Daoy (cell line): ENCODE measurements around the gene GBX2. TPM values are rescaled to one million over a fixed set of nuclear protein-coding genes. Genes with fewer than 3 reads are reported as not detected.

Experiments used
- DNase-seq: peaks from one replicate; pipeline ENCODE4 v3.0.0-alpha.2; 2015; ENCODE audit warnings: low read depth
- total RNA-seq: library from RNA; depleted of rRNA; stranded (reverse); fragments of >200 nt; shearing (Covaris generic); gene quantifications from 2 replicates; pipeline ENCODE4 v1.2.3, GENCODE V29; 2014

GBX2 gene
- total RNA-seq, 1 experiment from 2014 or later = 8.0 TPM

DNA sequence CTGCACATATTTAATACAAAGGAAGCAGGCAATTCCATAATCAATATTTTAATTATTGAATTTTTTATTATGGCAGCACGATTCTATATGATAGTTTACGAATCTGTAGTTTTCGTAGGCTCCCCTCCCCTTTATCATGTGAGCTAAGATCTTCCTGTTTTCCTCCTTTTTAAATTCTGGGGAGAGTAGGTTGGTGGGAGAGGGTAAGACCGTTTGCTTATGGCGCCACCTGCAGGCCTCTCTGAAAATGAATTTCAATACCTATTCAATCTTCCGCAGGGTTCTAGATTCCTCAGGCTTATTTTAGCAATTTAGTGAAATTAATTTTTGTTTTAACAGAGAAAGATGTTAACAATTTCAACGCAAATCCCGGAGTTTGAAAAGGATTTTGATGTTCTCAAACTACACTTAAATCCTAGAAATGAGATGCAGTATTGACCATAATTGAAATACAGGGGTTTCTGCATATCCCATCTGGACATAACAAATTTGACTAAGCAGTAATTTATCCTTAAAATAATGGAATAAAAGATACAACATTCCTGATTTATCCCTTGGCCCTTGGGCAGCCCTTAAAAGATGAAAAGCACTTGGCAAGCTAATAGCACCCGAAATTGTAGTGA, 12.8 kb upstream of the GBX2 start:
- peak; percentile 72 for DNase-seq

DNA sequence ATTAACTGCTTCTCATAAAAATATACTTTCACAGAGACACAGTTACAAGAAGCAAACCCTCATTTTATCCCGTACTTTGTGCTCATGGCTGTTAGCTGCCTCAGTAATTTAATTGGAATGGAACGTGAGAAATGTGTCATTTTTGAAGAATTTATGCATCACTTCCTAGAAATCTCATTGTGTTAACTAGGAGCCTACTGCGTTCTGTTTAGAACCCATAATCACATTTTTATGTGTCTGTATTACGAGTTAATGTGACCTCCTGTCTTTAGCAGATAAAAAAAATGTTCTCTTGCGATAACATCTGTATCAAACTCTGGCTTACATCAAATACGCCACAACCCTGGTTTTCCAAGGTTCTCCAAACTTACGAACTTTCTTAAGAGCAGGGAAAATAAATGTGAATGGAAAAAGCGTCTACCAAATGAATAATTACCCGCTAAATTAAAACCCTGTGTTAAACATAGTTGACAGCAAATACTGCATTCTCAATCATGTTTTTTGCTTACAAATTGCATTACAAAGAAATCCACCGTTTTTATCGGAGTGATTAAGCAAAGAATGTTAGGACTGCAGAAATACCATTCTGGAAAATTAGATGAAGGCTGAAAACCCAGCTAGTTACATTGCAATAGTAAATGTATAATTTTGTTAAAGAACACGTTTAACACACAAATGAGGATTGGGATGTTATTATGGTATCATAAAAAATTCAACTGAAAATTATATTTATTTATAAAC, 12.1 kb upstream of the GBX2 start:
- DNase-seq = peak; percentile 57

DNA sequence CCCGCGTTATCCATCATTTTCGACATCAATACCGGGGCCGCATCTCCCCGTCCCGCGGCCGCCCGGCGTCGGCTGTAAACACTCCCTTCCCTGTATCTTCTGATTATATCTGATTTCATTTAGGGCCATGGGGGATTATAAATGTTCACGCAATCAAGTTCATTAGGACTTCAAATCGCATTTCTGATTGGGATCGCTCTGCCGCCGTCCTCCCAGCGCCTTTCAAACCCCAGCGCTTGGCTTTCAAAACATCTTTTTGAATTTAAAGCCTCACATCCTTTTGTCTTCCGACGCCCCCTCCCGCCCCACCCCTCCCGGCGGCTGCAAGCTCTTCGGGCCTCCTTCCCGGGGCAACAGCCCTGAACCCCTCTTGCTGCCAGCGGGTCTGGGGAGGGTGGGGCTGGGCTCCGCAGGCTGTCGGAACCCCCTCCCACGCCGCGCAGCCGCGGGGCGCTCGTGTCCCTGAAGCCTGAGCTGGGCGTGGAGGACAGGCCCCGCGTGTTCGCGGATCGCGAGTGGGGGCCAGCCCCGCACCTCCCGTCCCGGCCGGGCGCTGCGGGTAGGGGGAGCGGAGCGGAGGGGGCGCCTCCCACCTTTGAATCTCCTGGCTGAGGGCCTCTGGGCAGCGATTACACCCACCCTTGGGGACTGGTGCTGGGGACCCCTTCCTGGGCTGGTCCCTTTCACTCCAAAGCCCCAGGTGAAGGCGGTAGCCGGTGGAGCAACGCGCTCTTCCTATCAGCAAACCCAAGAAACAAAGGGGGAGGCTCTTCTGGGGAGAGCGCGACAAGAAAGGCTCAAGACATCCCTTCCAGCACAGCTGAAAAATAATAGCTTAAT, 11.3 kb upstream of the GBX2 start:
- peak; percentile 63 for DNase-seq

DNA sequence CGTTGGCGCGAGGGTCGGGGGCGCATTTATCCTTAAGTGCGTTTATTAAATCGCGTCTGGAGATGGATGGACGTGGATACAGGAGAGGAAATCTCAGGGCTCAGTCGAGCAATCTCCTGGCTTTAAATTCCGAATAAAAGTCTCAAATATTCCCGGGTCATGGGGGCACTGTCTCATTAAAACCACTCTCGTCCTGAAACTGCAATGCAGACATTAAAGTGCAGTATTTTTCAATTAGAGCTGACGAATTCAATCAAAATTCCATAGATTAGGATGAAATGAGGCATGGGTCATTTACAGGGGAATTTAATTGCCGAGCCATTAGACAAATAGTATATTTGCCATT, 10.7 kb upstream of the GBX2 start:
- DNase-seq = peak; percentile 22

DNA sequence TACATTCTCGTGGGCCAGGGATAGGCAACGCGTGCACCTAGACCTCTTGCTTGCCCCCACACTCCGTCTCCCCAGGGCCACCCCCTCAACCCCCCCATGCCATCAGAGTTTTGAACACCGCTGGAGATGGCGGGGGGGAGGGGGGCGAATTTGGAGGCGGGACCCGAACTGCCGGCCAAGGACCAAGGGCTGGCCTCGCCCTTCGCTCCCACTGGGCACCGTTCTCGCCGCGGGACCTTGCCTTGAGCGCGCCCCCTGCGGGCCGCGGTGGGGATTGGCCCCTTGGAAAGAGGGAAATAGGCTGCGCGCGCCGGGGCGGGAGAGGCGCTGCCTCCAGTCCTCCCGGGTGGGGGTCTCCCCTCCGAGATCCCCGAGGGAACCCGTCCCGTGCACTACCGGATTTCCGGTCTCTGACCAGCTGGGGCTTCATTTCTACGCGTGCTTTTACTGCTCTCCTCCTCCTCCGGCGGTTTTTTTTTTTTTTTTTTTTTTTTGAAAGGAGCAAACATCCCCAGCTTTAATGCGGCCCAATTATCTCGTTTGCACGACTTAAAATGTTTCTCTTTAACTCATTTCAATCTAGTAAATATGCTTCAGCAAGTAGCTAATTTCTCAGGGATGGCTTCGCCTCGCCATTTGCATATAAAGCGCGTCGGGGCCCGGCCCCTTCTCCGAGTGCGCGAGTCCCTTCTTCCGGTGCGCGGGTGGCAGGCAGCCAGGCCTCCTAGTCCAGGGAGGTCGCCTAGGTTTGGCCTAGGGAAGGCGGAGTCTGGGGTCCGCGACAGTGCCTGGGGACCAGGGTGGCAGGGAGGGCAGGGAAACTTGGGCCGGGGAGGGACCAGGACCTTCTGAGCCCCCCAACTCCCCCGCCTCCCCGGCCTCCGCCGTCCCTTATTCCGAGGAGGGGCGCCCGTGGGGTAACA, 10.0 kb upstream of the GBX2 start:
- DNase-seq = peak; percentile 88

DNA sequence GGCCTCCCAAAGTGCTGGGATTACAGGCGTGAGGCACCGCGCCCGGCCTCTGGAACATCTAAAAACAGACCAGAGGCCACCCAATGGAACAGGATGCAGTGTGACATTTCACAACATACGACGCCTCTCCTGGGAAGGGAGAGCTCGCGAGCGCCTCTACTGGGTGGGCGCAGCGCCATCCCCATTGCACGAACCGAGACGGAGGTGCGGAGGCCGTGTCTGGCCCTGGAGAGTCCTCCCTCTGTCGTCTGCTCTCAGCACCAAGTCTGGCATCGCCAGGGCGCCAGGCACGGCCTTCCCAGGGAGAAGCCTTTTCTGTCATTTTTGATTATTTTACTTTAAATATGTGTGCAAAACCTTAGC, 9.4 kb upstream of the GBX2 start:
- DNase-seq = peak; percentile 77

DNA sequence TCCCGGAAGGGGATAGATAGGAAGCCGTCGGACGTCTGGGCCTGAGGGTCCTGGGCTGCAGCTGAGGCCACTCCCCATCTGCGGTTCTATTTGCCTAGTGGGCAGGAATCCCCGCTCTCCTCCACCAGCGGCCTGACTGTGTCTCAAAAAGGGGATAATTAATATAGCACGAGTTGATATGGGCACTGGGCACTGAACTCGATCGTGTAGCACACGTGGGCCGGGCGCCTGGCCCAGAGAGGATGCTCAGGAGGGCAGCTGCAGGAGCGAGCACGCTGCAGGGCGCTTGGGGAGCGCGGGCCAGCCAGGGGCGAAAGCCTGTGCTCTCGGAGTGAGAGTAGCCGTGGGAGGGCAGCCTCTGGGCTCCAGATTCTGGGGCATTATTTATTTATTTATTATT, 8.8 kb upstream of the GBX2 start:
- DNase-seq = no peak

DNA sequence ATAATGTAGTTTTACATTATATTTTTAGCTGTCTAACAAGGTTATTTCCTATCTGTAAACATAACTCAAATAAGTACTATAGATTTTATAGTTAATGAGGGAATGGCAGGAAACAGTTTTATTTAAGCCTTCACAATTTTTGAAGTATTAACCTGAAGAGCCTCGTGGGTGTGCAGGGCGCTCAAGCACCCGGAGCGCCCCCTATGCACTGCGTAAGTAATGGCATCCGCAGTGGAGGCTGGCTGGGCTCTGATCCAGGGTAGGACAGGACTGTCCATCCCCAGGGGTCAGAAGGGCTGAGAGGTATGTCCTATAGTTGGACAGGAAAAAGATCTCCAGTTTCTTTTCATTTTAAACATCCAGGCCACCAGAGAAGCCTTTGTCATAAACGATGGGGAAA, 8.2 kb upstream of the GBX2 start:
- DNase-seq = peak; percentile 43

DNA sequence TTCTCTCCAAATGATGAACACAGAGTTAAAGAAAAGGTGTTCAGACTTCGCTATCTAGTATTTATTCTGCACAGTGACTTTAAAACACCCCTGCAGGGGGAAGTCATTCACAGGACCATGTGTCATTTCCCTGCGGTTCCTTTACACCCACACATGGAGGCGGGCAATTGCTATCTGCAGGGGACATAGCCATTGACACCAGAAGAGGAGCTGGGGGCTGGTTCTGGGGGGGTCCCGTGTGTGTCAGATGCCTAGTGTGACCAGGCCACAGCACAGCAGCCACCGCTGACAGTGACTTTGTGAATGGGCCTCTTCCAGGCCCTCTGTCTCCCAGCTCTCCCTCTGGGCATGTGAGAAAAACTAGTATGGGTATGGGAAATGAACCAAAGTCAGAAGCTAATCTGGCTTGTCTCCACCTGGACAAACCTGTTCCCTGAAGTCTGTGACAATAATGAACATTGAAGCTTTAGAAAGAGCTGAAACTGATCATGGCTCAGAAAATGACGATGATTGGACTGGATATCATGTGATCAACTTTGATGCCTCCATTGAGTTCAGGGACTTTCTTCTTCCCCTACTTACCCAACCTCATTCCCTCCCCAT, 7.5 kb upstream of the GBX2 start:
- peak; percentile 60 for DNase-seq

DNA sequence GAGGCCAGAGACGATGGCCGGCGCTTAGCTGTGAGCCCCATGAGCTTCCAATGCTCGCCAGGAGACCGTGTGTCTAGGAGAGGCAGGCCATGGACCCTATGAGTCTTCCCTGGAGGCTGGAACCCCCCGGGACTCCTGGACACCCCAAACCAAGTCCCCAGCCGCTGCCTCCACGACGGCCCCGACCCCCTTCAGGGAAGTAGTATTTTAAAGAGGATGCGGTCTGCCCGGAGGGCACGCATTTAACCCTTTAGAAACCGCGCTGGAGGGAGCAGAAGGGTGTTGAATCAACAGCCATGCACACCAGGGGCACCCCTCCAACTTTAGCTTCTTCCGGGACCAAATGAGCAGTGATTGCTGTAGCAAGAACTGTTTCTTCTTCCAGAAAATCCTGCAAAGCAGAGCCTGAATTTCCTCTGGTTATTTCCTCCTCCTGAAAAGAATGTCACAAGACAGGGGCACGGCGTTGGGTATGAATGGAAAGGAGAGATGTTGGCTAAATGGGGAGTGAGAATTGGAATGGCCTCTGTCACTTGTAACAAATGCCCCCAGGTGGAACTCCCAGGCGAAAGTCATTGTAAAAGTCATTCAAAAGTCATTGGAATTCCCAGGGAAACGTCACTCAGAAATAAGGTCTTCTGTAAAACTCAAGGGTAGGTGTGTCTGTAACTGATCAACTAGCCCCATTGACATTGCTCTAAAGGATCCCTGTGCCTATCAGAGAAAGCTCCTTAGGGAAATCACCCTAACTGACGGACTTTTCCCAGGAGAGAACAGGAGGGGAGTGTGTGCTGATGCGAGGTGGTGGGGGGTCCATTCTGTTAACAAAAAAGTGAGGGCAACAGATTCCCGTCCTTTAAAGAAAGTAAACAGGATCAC, 5.8 kb upstream of the GBX2 start:
- DNase-seq = no peak

DNA sequence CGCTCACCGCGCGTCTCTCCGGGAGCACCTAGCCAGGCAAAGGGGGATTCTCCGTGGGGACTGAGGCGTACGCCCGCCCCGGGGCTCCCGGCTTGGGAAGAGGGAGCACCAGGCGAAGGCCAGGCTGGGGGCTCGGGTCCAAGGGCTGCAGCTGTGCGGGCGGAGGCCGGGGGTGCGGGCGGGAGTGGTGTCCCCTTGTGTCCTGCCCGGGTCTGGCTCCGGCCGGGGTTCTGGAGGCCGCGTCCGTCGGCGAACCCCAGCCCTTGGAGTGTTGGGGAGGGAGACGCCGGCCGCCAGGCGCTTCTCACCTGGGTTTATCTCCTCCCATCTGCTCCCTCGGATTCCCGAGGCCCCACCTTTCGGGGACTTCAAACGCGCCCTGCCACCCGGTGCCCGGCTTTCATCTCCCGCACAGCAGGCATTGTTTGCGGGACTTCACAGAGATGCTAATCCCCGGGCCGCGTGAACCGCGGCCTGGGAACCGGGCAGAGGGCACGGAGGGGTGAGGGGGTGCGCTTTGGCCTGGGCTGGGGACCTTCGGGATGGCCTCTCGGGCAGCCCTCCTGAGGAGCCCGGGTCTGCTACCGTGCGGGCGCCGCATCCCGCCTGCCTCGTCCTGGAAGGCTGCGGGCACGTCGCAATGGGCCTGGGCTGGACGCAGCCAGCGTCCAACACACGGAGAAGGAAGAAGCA, 5.0 kb upstream of the GBX2 start:
- no peak for DNase-seq

DNA sequence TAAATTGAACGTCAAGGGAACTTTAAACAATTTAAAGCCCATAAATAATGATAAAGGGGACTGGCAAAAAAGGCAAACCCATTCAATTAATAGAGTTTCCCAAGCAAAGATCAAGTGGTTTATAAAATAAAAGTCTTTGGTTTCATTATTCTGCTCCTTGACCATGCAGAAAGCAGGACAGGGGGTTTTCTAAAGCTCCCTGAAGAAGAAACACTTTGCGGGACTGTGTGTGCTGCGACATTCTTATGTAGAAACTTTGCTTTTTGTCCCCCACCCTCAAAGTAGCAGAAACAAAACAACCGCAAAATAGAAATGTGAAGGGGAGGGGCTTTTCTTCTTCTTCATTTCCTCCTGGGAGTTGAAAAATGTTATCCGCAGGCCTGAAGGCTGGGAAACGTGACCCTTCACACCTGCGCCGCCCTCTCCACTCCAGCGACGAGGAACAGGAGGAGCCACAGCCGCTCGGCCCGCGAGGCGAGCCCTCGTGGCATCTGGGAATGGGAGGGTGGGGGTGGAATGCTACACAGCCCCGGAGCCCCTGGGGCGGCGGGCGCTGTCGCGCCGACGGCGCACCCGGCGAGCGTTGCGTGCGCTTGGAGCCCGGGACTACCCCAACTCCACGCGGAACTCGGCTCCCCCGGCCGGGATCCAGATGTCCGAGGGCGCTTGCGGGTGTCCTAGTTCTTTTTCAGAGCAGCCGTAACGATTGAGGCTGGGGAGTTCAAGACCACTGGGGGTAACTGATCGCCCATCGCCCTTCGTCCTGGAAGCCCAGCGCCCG, 4.3 kb upstream of the GBX2 start:
- DNase-seq = no peak

DNA sequence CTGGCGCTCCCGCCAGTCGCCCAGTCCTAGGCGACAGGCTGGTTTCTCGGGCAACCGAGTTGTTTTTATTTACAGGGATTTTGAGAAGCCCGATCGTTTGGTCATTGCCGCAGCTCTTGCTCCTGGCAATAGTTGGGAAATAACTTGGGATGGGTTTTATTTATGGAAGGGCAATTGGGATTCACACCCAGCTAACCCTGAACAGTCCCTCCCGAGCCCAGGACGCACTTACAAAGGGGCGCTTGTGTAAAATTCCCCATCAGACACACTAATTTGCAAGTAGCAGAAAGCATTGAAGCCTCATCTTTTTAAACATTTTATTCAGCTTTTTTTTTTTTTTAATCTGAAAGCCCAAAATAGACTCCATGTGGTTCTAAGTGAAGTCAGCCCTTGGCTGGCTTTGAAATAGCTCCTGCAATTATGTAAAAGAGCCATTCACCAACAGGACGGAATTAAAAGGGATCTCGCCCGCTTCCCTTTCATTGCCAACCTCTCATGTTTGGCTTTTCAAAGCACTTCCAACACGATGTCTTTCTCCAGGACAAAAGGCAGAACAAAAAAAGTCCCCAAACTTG, 3.6 kb upstream of the GBX2 start:
- DNase-seq = no peak

DNA sequence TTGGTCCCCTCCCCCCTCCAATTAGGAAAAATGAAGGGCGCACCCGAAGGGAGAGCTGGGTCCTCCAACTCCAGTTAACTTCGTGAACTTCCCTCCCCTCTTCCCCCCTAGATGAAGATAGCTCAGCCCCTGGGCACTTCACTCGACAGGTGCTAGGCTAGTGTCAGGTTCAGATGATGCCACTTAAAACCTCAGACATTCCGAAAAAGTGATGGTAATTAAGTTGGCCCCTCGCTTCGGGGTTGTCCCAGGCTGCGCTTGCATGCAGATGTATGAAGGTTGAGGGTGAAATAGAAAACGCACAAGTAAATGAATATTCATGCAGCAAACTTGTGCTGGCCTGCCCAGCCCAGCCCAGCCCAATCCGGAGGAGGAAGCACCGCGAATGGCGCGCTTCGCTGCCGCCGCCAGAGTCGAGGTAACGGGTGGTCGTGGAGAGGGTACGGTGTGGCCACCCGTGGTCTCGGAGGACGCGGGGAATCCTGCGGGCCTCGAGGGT, 3.0 kb upstream of the GBX2 start:
- no peak for DNase-seq

DNA sequence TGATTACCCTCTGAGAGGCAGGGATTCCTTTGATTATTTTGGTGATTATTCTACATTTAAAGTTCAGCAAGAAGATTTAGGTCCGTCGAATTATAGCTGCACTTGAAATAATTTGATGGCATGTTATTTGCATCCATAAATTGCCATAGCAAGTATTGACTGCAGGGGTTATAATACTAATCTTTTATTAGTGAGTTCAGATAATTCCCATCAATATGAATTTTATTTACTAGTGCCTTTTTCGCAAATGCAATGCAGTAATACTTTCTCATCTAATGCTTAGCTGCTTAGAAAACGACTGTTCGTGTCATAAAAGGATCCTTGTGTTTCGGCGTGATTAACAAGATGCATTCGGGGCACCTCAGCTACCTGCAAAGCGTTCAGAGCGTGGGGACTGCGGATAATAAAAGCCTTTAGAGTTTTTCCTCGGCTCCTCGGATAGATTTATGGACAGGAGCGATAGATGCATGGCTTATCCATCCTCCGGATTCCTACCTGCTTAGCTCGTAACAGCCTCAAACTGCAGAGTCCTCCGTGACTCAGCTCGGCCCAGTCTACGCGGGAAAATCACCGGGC, 2.5 kb upstream of the GBX2 start:
- no peak for DNase-seq

DNA sequence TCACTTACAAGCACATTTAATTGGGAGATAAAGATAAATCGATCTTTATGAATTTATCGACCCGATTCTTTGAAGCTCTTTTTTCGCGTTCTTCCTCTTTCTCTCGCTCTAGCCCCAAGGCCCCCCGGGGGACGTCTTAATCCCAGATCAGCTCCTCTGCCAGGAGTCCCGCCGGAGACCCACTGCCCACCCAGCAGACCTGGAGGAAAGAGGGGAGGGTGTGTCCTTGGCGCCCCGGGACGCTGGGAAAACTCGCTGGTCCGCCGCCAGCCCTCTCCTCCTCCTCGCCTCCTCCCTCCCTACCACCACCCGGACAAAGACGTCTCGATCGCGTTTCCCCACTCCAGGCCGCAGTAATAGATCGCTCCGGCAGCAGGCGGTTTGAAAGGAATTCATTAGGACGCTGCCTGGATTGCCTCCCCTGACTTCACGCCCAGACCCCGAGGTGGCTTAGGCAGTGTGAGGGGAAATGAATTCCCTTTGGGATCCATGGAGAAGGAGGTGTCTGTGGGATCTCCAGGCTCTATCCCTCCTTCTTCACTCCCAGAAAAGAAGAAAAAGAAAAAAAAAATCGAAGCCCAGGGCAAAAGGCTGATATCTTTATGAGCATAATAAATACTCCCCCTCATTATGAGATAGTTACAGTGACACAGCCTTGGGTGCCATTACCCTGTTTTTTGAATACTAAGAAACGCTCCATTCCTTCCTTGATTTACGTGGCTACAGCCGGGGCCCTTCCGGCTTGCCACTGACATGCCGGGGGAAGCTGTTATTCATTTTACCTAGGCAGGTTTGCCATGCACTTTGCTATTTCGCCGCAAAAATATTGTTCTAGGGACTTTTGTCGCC, 1.8 kb upstream of the GBX2 start:
- DNase-seq = no peak

DNA sequence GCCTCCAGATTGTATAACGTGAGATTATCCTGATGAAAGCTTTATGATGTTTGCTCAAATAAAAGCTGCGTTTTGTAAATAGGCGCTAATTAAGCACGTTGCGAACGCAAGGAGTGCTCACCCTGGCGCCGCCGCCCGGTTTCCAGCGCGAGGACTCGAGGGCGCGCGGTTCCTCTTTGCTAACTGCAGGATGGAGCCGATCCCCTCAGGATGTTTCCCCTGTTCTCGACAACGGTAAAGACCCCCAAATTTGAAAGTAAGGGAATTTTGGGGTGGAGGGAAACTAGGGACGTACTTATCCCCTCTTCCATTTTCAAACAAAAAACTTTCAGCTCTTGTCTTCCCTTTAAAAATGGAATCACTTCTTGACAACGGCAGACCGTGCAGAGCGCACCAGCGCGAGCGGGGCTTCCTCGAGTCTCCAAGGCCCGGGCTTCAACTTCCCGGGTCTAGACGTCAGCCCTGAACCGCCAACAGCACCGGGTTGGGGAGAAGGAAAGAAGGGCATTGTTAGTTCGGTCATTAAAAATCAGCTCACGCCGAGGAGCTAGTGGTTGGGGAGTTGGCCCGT, 1.1 kb upstream of the GBX2 start:
- no peak for DNase-seq
